ENCODE data around the gene SORCS2. TPM values are rescaled to one million over a fixed set of nuclear protein-coding genes. Genes with fewer than 3 reads are reported as not detected.

SORCS2 gene
- polyA plus RNA-seq, 3 donors = 0.46 to 0.55 TPM; not detected in 1

DNA sequence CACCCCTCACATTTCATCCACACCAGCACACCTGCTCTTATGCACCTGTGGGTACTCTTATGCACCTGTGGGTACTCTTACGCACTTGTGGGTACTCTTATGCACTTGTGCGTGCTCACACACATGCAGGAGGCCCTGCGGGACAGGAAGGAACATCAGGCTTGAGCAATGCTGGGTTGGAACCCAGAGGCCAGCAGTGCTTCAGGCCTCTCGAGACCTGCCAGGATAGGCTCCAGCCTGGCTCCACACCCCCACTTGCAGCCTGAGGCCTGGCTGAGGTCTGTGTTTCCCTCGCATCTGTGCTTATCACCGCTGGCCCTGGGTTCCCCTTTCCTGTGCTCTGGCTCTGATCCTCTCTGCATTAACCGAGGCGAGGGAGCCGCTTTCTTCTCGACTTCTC is 34.7 kb downstream of the SORCS2 start:
- no peak for DNase-seq
- H3K27me3 ChIP-seq (ENCODE audit: control insufficient read depth in 2 of 2, insufficient read depth in 2 of 2, low read length in 2 of 2) = no peaks in the 10 kb centered on the region
- H4K20me1 ChIP-seq (ENCODE audit: insufficient read depth, low read length) = no peaks in the 10 kb centered on the region
- no peaks in the 10 kb centered on the region for H3K4me1 ChIP-seq (ENCODE audit: control insufficient read depth in 1 of 2, insufficient read depth in 2 of 2, low read length in 2 of 2)
- H3K9ac ChIP-seq (ENCODE audit: insufficient read depth, low read length, poor library complexity, severe bottlenecking) = no peak overlapping the region
- Mint-ChIP-seq H3K36me3 (no peaks in the 10 kb centered on the region), H3K9me3 (peaks cover 0 to 1% (median 0%) of the 10 kb centered on the region in 7 donors), H3K4me1 (no peaks in the 10 kb centered on the region), H3K27ac (no peak overlapping the region), H3K27me3 (ENCODE audit: low read depth in 3 of 3) (peaks cover 3 to 6% (median 3%) of the 10 kb centered on the region in 3 donors), H3K4me3 (no peak overlapping the region)
- WGBS (ENCODE audit: insufficient coverage) = 10% methylated on average over 10 of the region's 10 CpGs
- H3K4me2 ChIP-seq (replicated peaks; ENCODE audit: extremely low read depth, low read length, poor library complexity, severe bottlenecking) = no peak overlapping the region
- intact Hi-C loops (cut with micrococcal nuclease) = no loop called here
- no peaks in the 10 kb centered on the region for H3K79me2 ChIP-seq (ENCODE audit: insufficient read depth, low read length)
- no peak overlapping the region for H2AFZ ChIP-seq (ENCODE audit: insufficient read depth, low read depth, low read length, poor library complexity, severe bottlenecking)
- no peaks in the 10 kb centered on the region for H3K9me3 ChIP-seq (replicated peaks in 1 of 2; ENCODE audit: control insufficient read depth in 1 of 2, insufficient read depth in 1 of 2, low read length in 2 of 2)
- H3K4me3 ChIP-seq (replicated peaks in 1 of 3; ENCODE audit: low read depth in 2 of 3, low read length in 3 of 3) = no peak overlapping the region
- TF ChIP-seq CTCF (IDR thresholded peaks at IDR 0.05) = no peak
- H3K36me3 ChIP-seq (replicated peaks in 1 of 2; ENCODE audit: control insufficient read depth in 1 of 2, insufficient read depth in 2 of 2, low read length in 2 of 2) = no peaks in the 10 kb centered on the region
- no peak overlapping the region for H3K27ac ChIP-seq (ENCODE audit: low read depth in 1 of 2, low read length in 2 of 2)

GRCh38 chr4:7228734-7229133 is 36.4 kb downstream of the SORCS2 start:
- no peaks in the 10 kb centered on the region for H3K36me3 Mint-ChIP-seq
- Histone ChIP-seq H2AFZ (ENCODE audit: insufficient read depth, low read depth, low read length, poor library complexity, severe bottlenecking) (no peak overlapping the region), H3K27me3 (ENCODE audit: control insufficient read depth in 2 of 2, insufficient read depth in 2 of 2, low read length in 2 of 2) (no peaks in the 10 kb centered on the region), H3K4me3 (replicated peaks in 1 of 3; ENCODE audit: low read depth in 2 of 3, low read length in 3 of 3) (no peak overlapping the region), H4K20me1 (ENCODE audit: insufficient read depth, low read length) (no peaks in the 10 kb centered on the region), H3K4me2 (replicated peaks; ENCODE audit: extremely low read depth, low read length, poor library complexity, severe bottlenecking) (no peak overlapping the region), H3K9me3 (replicated peaks in 1 of 2; ENCODE audit: control insufficient read depth in 1 of 2, insufficient read depth in 1 of 2, low read length in 2 of 2) (no peaks in the 10 kb centered on the region), H3K27ac (ENCODE audit: low read depth in 1 of 2, low read length in 2 of 2) (no peak overlapping the region), H3K36me3 (replicated peaks in 1 of 2; ENCODE audit: control insufficient read depth in 1 of 2, insufficient read depth in 2 of 2, low read length in 2 of 2) (no peaks in the 10 kb centered on the region), H3K4me1 (ENCODE audit: control insufficient read depth in 1 of 2, insufficient read depth in 2 of 2, low read length in 2 of 2) (no peaks in the 10 kb centered on the region), H3K79me2 (ENCODE audit: insufficient read depth, low read length) (no peaks in the 10 kb centered on the region), H3K9ac (ENCODE audit: insufficient read depth, low read length, poor library complexity, severe bottlenecking) (no peak overlapping the region)
- no peak for DNase-seq
- no peak for TF ChIP-seq CTCF (IDR thresholded peaks at IDR 0.05)
- peaks cover 3 to 4% (median 3%) of the 10 kb centered on the region in 3 donors for H3K27me3 Mint-ChIP-seq (ENCODE audit: low read depth in 3 of 3)
- WGBS (ENCODE audit: insufficient coverage) = 93% methylated on average over 9 of the region's 11 CpGs
- H3K27ac Mint-ChIP-seq = no peak overlapping the region
- H3K4me1 Mint-ChIP-seq = no peaks in the 10 kb centered on the region
- intact Hi-C loops (cut with micrococcal nuclease) = no loop called here
- H3K4me3 Mint-ChIP-seq = no peak overlapping the region
- H3K9me3 Mint-ChIP-seq = peaks cover 0 to 1% (median 0%) of the 10 kb centered on the region in 7 donors

Measured in CD14-positive monocyte (primary cell).